Measurements from ENCODE around the gene FBXO33. TPM values are rescaled to one million over a fixed set of nuclear protein-coding genes. Genes with fewer than 3 reads are reported as not detected.

FBXO33 gene
- total RNA-seq, 4 donors from 2014 or later, result 12.4 to 23.7 (median 15.3) TPM

DNA sequence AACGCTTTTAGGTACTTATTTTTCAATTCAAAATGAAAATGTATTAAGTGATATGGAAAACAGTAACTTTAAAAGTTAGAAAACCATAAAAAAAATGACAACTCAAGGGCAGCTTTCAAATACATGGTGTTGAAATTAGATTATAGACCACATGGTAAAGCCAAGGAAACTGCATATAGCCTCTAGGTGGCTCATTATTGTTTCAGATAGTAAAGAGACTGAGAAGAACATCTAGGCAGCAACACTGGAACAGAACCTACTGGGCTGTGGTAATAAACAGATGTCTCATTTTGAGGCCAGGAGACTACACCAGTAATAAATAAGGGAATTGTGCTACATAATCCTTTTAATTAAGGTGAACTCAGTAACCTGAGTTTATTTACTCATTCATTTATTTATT lies 13.0 kb downstream of the FBXO33 start:
- DNase-seq (ENCODE audit: low spot score in 2 of 2), result no peak
- H3K4me1 ChIP-seq, result peaks cover 7% of the 10 kb centered on the region
- H3K27ac ChIP-seq, result no peak overlapping the region
- 92% methylated on average over 1 of the region's 1 CpG for WGBS
- peaks cover 7% of the 10 kb centered on the region for H3K36me3 ChIP-seq
- H3K4me3 ChIP-seq, result no peak overlapping the region
- TF ChIP-seq POLR2A (IDR thresholded peaks at IDR 0.05) (no peak), POLR2AphosphoS5 (IDR thresholded peaks at IDR 0.05) (no peak), EP300 (IDR thresholded peaks at IDR 0.05) (no peak)
- TF ChIP-seq, protein P1, sequence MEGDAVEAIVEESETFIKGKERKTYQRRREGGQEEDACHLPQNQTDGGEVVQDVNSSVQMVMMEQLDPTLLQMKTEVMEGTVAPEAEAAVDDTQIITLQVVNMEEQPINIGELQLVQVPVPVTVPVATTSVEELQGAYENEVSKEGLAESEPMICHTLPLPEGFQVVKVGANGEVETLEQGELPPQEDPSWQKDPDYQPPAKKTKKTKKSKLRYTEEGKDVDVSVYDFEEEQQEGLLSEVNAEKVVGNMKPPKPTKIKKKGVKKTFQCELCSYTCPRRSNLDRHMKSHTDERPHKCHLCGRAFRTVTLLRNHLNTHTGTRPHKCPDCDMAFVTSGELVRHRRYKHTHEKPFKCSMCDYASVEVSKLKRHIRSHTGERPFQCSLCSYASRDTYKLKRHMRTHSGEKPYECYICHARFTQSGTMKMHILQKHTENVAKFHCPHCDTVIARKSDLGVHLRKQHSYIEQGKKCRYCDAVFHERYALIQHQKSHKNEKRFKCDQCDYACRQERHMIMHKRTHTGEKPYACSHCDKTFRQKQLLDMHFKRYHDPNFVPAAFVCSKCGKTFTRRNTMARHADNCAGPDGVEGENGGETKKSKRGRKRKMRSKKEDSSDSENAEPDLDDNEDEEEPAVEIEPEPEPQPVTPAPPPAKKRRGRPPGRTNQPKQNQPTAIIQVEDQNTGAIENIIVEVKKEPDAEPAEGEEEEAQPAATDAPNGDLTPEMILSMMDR (IDR thresholded peaks at IDR 0.05), result no peak
- H3K27me3 ChIP-seq, result no peaks in the 10 kb centered on the region
- peaks cover 5% of the 10 kb centered on the region for H3K9me3 ChIP-seq

DNA sequence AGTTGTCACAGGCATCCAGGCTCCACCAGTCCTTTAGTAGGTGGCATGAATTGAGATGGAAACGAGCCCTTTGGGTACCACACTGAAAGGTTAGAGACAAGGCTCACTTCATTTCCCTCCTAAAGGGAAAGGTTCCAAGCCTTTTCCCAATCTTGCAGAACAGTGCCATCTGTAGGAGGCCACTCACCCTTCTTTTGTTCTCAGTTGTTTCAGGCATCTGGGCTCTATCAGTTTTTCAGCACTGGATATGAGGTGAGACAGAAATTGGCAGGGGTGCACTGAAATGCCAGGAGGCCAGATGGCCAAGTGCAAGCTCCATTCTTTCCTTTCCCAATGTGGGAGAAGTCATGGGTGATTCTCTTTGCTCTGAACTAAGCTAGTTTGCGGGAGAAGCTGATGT lies 15.2 kb downstream of the FBXO33 start:
- Histone ChIP-seq H3K36me3 (peaks cover 7% of the 10 kb centered on the region), H3K4me3 (no peak overlapping the region), H3K9me3 (peaks cover 5% of the 10 kb centered on the region), H3K27ac (no peak overlapping the region), H3K27me3 (no peaks in the 10 kb centered on the region), H3K4me1 (peaks cover 7% of the 10 kb centered on the region)
- WGBS, result 95% methylated on average over 2 of the region's 2 CpGs
- TF ChIP-seq POLR2AphosphoS5 (IDR thresholded peaks at IDR 0.05) (no peak), EP300 (IDR thresholded peaks at IDR 0.05) (no peak), POLR2A (IDR thresholded peaks at IDR 0.05) (no peak)
- TF ChIP-seq, protein P1 (IDR thresholded peaks at IDR 0.05), result no peak
- DNase-seq (ENCODE audit: low spot score in 2 of 2), result no peak

- Histone ChIP-seq H3K27ac (no peak overlapping the region), H3K36me3 (peaks cover 7% of the 10 kb centered on the region), H3K4me3 (no peak overlapping the region), H3K4me1 (peaks cover 7% of the 10 kb centered on the region), H3K27me3 (no peaks in the 10 kb centered on the region), H3K9me3 (peaks cover 5% of the 10 kb centered on the region)
- no peak for DNase-seq (ENCODE audit: low spot score in 2 of 2)
- no peak for TF ChIP-seq EP300 (IDR thresholded peaks at IDR 0.05)
- TF ChIP-seq, protein P1 (IDR thresholded peaks at IDR 0.05), result no peak
- no peak for TF ChIP-seq POLR2AphosphoS5 (IDR thresholded peaks at IDR 0.05)
- no peak for TF ChIP-seq POLR2A (IDR thresholded peaks at IDR 0.05)
- 100% methylated on average over 1 of the region's 1 CpG for WGBS
Observed at GRCh38 chr14:39416072-39416471, 16.2 kb downstream of the FBXO33 start.

DNA sequence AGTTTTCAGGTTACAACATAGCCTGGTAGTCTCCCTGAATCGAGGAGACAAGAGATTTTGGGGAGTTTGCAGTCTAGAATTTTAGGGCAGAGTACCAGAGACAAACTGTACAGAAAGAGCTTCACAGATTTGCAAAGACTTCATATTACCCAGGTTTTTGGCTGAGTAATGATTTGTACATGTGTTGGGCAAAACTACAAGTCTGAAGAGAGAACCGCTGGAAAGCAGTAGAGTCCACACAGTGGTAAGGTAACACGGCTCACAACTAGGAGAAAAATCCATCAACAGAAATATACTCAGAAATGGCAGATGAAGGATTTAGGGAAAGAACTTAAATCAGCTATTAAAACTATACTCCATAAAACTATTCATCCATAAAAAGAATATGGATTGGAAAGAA lies 25.7 kb downstream of the FBXO33 start:
- no peaks in the 10 kb centered on the region for H3K4me1 ChIP-seq
- TF ChIP-seq POLR2AphosphoS5 (IDR thresholded peaks at IDR 0.05) (no peak), POLR2A (IDR thresholded peaks at IDR 0.05) (no peak), EP300 (IDR thresholded peaks at IDR 0.05) (no peak)
- TF ChIP-seq, protein P1 (IDR thresholded peaks at IDR 0.05), result no peak
- no peak overlapping the region for H3K4me3 ChIP-seq
- H3K9me3 ChIP-seq, result no peaks in the 10 kb centered on the region
- no peak for DNase-seq (ENCODE audit: low spot score in 2 of 2)
- H3K36me3 ChIP-seq, result peaks cover 1% of the 10 kb centered on the region
- H3K27ac ChIP-seq, result no peak overlapping the region
- WGBS, result 58% methylated on average over 3 of the region's 3 CpGs
- H3K27me3 ChIP-seq, result no peaks in the 10 kb centered on the region

GRCh38 chr14:39398382-39398781 lies 33.9 kb downstream of the FBXO33 start:
- Histone ChIP-seq H3K27me3 (no peaks in the 10 kb centered on the region), H3K27ac (no peak overlapping the region), H3K36me3 (peaks cover 44% of the 10 kb centered on the region), H3K9me3 (no peaks in the 10 kb centered on the region), H3K4me1 (no peaks in the 10 kb centered on the region), H3K4me3 (no peak overlapping the region)
- WGBS, result 84% methylated on average over 6 of the region's 6 CpGs
- no peak for DNase-seq (ENCODE audit: low spot score in 2 of 2)
- TF ChIP-seq EP300 (IDR thresholded peaks at IDR 0.05) (no peak), POLR2A (IDR thresholded peaks at IDR 0.05) (no peak), POLR2AphosphoS5 (IDR thresholded peaks at IDR 0.05) (no peak)
- TF ChIP-seq, protein P1 (IDR thresholded peaks at IDR 0.05), result no peak
